Nephron progenitor cell (in vitro differentiated cells): Measurements from ENCODE around the gene RAVER2.

Experiments
- DNase-seq: peaks from one replicate; pipeline ENCODE4 v3.0.0; 2021
- H3K27ac Mint-ChIP-seq: 2 replicates; pipeline ENCODE4 v1.8.0; 2021; ENCODE audit warnings: mild to moderate bottlenecking, moderate library complexity, mixed read lengths
- H3K27me3 Mint-ChIP-seq: 2 replicates; pipeline ENCODE4 v1.8.0; 2021; ENCODE audit warnings: mild to moderate bottlenecking, low read depth, mixed read lengths; ENCODE audit not compliant: poor library complexity
- H3K36me3 Mint-ChIP-seq: 2 replicates; pipeline ENCODE4 v1.8.0; 2021; ENCODE audit warnings: low read depth, mixed read lengths
- H3K4me1 Mint-ChIP-seq: 2 replicates; pipeline ENCODE4 v1.8.0; 2021; ENCODE audit warnings: mixed read lengths
- H3K4me3 Mint-ChIP-seq: 2 replicates; pipeline ENCODE4 v1.8.0; 2021; ENCODE audit warnings: mild to moderate bottlenecking, moderate library complexity, mixed read lengths
- H3K9me3 Mint-ChIP-seq: 2 replicates; pipeline ENCODE4 v1.8.0; 2021; ENCODE audit warnings: mild to moderate bottlenecking, moderate library complexity, mixed read lengths
- TF ChIP-seq, protein P1 (sequence below): fragments of 200-600 bp; sonication (generic); IDR thresholded peaks from 2 replicates; pipeline ENCODE4 v1.5.0; 2021; ENCODE audit warnings: antibody characterized with exemption

Gene RAVER2

GRCh38 chr1:64703600-64703999, 41.3 kb upstream of the RAVER2 start:
- no peak for DNase-seq
- TF ChIP-seq, protein P1, sequence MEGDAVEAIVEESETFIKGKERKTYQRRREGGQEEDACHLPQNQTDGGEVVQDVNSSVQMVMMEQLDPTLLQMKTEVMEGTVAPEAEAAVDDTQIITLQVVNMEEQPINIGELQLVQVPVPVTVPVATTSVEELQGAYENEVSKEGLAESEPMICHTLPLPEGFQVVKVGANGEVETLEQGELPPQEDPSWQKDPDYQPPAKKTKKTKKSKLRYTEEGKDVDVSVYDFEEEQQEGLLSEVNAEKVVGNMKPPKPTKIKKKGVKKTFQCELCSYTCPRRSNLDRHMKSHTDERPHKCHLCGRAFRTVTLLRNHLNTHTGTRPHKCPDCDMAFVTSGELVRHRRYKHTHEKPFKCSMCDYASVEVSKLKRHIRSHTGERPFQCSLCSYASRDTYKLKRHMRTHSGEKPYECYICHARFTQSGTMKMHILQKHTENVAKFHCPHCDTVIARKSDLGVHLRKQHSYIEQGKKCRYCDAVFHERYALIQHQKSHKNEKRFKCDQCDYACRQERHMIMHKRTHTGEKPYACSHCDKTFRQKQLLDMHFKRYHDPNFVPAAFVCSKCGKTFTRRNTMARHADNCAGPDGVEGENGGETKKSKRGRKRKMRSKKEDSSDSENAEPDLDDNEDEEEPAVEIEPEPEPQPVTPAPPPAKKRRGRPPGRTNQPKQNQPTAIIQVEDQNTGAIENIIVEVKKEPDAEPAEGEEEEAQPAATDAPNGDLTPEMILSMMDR = no peak
- Mint-ChIP-seq H3K27me3 (no peaks in the 10 kb centered on the region), H3K9me3 (peaks cover 3% of the 10 kb centered on the region), H3K4me3 (no peak overlapping the region), H3K4me1 (peaks cover 12% of the 10 kb centered on the region), H3K27ac (no peak overlapping the region), H3K36me3 (no peaks in the 10 kb centered on the region)

- Mint-ChIP-seq H3K36me3 (no peaks in the 10 kb centered on the region), H3K4me3 (no peak overlapping the region), H3K27ac (peak overlapping the region; percentile 14), H3K9me3 (peaks cover 3% of the 10 kb centered on the region), H3K4me1 (no peaks in the 10 kb centered on the region), H3K27me3 (peaks cover 3% of the 10 kb centered on the region)
- DNase-seq = no peak
- TF ChIP-seq, protein P1 = no peak
Measured at GRCh38 chr1:64705591-64705990, 39.3 kb upstream of the RAVER2 start.

GRCh38 chr1:64711266-64711665, 33.6 kb upstream of the RAVER2 start:
- H3K27me3 Mint-ChIP-seq = peaks cover 12% of the 10 kb centered on the region
- no peaks in the 10 kb centered on the region for H3K4me1 Mint-ChIP-seq
- H3K36me3 Mint-ChIP-seq = no peaks in the 10 kb centered on the region
- H3K9me3 Mint-ChIP-seq = no peaks in the 10 kb centered on the region
- H3K4me3 Mint-ChIP-seq = no peak overlapping the region
- DNase-seq = no peak
- H3K27ac Mint-ChIP-seq = no peak overlapping the region
- TF ChIP-seq, protein P1 = no peak

DNA sequence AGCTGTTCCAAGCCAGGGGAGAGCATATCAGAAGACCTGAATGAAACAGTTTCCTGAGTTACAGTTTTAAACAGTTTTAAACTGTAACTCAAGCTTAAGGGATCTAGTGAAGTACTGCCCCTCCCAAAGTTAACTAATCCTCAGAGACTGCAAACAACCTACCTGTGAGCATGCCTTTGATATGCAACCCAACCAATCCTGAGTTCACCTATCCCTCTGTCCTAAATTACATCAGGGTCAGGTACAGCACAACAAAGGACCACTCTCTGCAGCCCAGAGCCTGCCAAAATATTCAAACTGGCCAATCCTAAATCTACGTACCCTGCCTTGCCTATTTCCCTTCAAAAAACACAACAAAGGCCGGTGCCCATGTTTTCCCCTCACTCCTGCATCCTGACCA, 32.8 kb upstream of the RAVER2 start:
- DNase-seq = no peak
- Mint-ChIP-seq H3K9me3 (peaks cover 1% of the 10 kb centered on the region), H3K27ac (no peak overlapping the region), H3K4me1 (no peaks in the 10 kb centered on the region), H3K4me3 (no peak overlapping the region), H3K27me3 (peaks cover 12% of the 10 kb centered on the region), H3K36me3 (no peaks in the 10 kb centered on the region)
- TF ChIP-seq, protein P1 = no peak

GRCh38 chr1:64715186-64715585, 29.7 kb upstream of the RAVER2 start:
- no peak overlapping the region for H3K4me3 Mint-ChIP-seq
- no peaks in the 10 kb centered on the region for H3K4me1 Mint-ChIP-seq
- H3K27ac Mint-ChIP-seq = no peak overlapping the region
- TF ChIP-seq, protein P1 = no peak
- no peaks in the 10 kb centered on the region for H3K36me3 Mint-ChIP-seq
- DNase-seq = no peak
- peaks cover 20% of the 10 kb centered on the region for H3K9me3 Mint-ChIP-seq
- peaks cover 12% of the 10 kb centered on the region for H3K27me3 Mint-ChIP-seq

- Mint-ChIP-seq H3K4me3 (no peak overlapping the region), H3K9me3 (peaks cover 20% of the 10 kb centered on the region), H3K27ac (no peak overlapping the region), H3K4me1 (no peaks in the 10 kb centered on the region), H3K36me3 (no peaks in the 10 kb centered on the region), H3K27me3 (peaks cover 10% of the 10 kb centered on the region)
- no peak for DNase-seq
- TF ChIP-seq, protein P1 = no peak
Measured at GRCh38 chr1:64721135-64721534, 23.7 kb upstream of the RAVER2 start.
